Activated effector memory CD4-positive, alpha-beta T cell treated with anti-CD3 and anti-CD28 coated beads, Interleukin-2, amount 50 U/mL, for 16 hours (primary cell): ENCODE measurements around the gene EFNA4.

Source experiments
- DNase-seq: peaks from one replicate; pipeline ENCODE4 v3.0.0-alpha.2; 2020

Gene EFNA4

GRCh38 chr1:155075535-155075934, 12.0 kb downstream of the EFNA4 start:
- no peak for DNase-seq

GRCh38 chr1:155076371-155076770, 12.8 kb downstream of the EFNA4 start:
- DNase-seq = no peak

GRCh38 chr1:155077346-155077745, 13.8 kb downstream of the EFNA4 start:
- DNase-seq = no peak

- no peak for DNase-seq
These were observed 14.4 kb downstream of the EFNA4 start for GRCh38 chr1:155077758-155078445.

GRCh38 chr1:155078469-155079209, 15.1 kb downstream of the EFNA4 start, which contains the start of gene EFNA3:
Gene EFNA3, plus strand, starts transcription at chr1:155078837. Its CDS starts 105 bp downstream, at chr1:155078942.
- DNase-seq = peak; percentile 88

GRCh38 chr1:155079210-155079486, 15.6 kb downstream of the EFNA4 start:
- DNase-seq = no peak

- peak; percentile 68 for DNase-seq
These were observed 16.2 kb downstream of the EFNA4 start for GRCh38 chr1:155079487-155080311.

GRCh38 chr1:155080312-155081228, 17.0 kb downstream of the EFNA4 start:
- peak; percentile 78 for DNase-seq

- DNase-seq = peak; percentile 79
These were observed 18.1 kb downstream of the EFNA4 start for GRCh38 chr1:155081472-155082300.

GRCh38 chr1:155082301-155083051, 18.9 kb downstream of the EFNA4 start:
- DNase-seq = peak; percentile 77

- no peak for DNase-seq
These were observed 19.6 kb downstream of the EFNA4 start for GRCh38 chr1:155083052-155083541.

- DNase-seq = peak; percentile 68
These were observed 20.6 kb downstream of the EFNA4 start for GRCh38 chr1:155083865-155084721.

- peak; percentile 96 for DNase-seq
These were observed 21.4 kb downstream of the EFNA4 start for GRCh38 chr1:155084722-155085503.

- peak; percentile 92 for DNase-seq
These were observed 22.1 kb downstream of the EFNA4 start for GRCh38 chr1:155085504-155086127.

GRCh38 chr1:155086128-155086741, 22.7 kb downstream of the EFNA4 start:
- peak; percentile 93 for DNase-seq

GRCh38 chr1:155086856-155087535, 23.5 kb downstream of the EFNA4 start:
- no peak for DNase-seq
